Activated T-helper 17 cell treated with anti-CD3 and anti-CD28 coated beads, Interleukin-2, amount 50 U/mL, for 72 hours (primary cell): ENCODE results near the gene AEBP2. TPM values are rescaled to one million over a fixed set of nuclear protein-coding genes. Genes with fewer than 3 reads are reported as not detected.

Experiments
- ATAC-seq: fragments of 150-1000 bp; cut with Tn5 transposase; replicated peaks from 2 replicates; pipeline ENCODE4 v1.10.0; 2021; ENCODE audit warnings: mild to moderate bottlenecking, moderate library complexity
- H3K27ac Mint-ChIP-seq: one replicate; pipeline ENCODE4 v1.8.0; 2022; ENCODE audit warnings: mixed read lengths
- H3K27me3 Mint-ChIP-seq: one replicate; pipeline ENCODE4 v1.8.0; 2022; ENCODE audit warnings: mixed read lengths
- H3K36me3 Mint-ChIP-seq: one replicate; pipeline ENCODE4 v1.8.0; 2022; ENCODE audit warnings: low read depth, mild to moderate bottlenecking, mixed read lengths
- H3K4me1 Mint-ChIP-seq: one replicate; pipeline ENCODE4 v1.8.0; 2022; ENCODE audit warnings: mixed read lengths
- H3K4me3 Mint-ChIP-seq: one replicate; pipeline ENCODE4 v1.8.0; 2022; ENCODE audit warnings: mild to moderate bottlenecking, mixed read lengths
- H3K9me3 Mint-ChIP-seq: one replicate; pipeline ENCODE4 v1.8.0; 2022; ENCODE audit warnings: mixed read lengths
- total RNA-seq, 2 donors: library from RNA; stranded (reverse); gene quantifications; one replicate each; pipeline ENCODE4 v1.2.3, GENCODE V29; 2022

AEBP2 gene
- total RNA-seq, 2 donors from 2014 or later = 65.6 to 82.9 TPM

DNA sequence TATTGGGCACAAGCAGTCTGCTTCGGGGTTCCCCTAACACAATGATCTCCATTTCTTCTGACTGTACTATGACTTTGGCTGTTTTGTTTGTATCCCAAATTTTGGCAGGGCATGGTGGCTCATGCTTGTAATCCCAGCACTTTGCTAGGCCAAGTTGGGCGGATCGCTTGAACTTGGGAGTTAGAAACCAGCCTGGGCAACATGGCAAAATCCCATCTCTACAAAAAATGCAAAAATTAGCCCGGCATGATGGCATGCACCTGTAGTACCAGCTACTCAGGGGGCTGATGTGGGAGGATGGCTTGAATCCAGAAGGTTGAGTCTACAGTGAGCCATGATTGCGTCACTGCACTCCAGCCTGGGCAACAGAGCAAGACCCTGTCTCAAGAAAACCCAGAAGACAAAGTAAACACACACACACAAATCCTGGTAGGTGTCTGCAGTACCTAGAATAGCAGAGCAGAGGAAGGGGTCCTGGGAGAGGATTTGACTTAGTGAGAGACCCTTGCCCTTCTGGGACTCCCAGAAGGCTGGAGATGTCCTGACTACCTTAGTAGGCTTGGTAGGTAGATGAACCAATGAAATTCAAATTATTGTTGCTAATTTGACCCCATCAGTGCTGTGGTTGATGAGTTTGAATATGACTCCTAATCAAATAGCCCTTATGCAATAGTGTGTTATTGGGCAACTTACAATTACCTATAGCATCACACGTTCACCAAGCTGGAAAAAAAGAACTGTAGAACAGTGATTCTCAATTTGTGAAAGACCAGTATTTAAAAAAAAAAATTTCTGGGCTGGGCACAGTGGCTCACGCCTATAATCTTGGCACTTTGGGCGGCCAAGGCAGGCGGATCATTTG is 6.8 kb upstream of the AEBP2 start:
- ATAC-seq = peak; percentile 15
- H3K27me3 Mint-ChIP-seq = no peaks in the 10 kb centered on the region
- no peaks in the 10 kb centered on the region for H3K36me3 Mint-ChIP-seq
- H3K4me1 Mint-ChIP-seq = peaks cover 25% of the 10 kb centered on the region
- H3K4me3 Mint-ChIP-seq = peak overlapping the region; percentile 82
- peak overlapping the region; percentile 100 for H3K27ac Mint-ChIP-seq
- no peaks in the 10 kb centered on the region for H3K9me3 Mint-ChIP-seq

- Mint-ChIP-seq H3K27ac (peak overlapping the region; percentile 72), H3K36me3 (peaks cover 2% of the 10 kb centered on the region), H3K4me3 (peak overlapping the region; percentile 34), H3K27me3 (no peaks in the 10 kb centered on the region), H3K4me1 (peaks cover 20% of the 10 kb centered on the region), H3K9me3 (no peaks in the 10 kb centered on the region)
- ATAC-seq = no peak
Observed at GRCh38 chr12:19434538-19434937, 4.8 kb upstream of the AEBP2 start.

- Mint-ChIP-seq H3K4me1 (peaks cover 20% of the 10 kb centered on the region), H3K27me3 (no peaks in the 10 kb centered on the region), H3K4me3 (no peak overlapping the region), H3K36me3 (peaks cover 16% of the 10 kb centered on the region), H3K9me3 (no peaks in the 10 kb centered on the region), H3K27ac (peak overlapping the region; percentile 46)
- no peak for ATAC-seq
Observed at GRCh38 chr12:19435831-19436497, 3.3 kb upstream of the AEBP2 start.

DNA sequence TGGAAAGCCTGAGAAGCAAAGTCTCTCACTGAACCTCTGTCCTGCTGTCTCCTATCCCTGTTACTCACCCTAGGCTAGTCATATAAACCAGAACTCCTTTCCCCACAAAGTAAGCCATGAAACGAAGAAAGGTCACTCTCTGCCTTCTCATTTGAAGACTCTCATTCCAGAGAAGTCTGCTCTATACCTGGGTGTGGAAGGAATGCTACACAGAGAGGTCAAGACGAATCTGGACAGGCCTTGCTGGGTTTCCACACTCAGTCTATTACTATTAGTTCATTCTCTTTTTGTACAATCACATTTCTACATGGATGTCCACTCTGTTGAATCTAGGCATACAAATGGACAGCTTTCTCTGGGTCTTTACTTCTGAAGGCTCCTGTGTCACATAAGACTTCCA is 2.4 kb upstream of the AEBP2 start:
- Mint-ChIP-seq H3K4me3 (peak overlapping the region; percentile 1), H3K4me1 (peaks cover 19% of the 10 kb centered on the region)
- peak; percentile 8 for ATAC-seq

DNA sequence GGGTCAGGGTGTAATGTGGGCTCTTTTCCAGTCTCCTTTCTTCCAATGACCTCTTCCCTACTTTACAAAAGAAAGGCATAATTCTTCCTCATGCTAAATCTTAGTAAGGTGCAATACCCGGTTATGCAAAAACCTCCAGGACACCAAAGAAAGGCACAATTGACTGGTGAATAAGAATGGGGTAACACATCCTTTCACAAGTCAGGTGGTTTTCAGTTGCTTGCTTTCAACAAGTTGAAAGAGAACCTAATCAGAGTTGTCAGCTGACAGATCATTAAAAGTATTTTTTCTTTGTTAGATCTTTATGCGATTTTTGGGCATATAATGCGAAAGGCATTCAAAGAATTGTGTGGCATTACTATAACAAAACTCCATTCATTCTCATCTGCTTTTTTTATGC is 1.3 kb upstream of the AEBP2 start:
- H3K4me1 Mint-ChIP-seq = peaks cover 15% of the 10 kb centered on the region
- H3K27ac Mint-ChIP-seq = no peak overlapping the region
- H3K36me3 Mint-ChIP-seq = peaks cover 36% of the 10 kb centered on the region
- H3K27me3 Mint-ChIP-seq = no peaks in the 10 kb centered on the region
- peak overlapping the region; percentile 97 for H3K4me3 Mint-ChIP-seq
- no peaks in the 10 kb centered on the region for H3K9me3 Mint-ChIP-seq
- no peak for ATAC-seq

More for the DNA sequence above, 2.4 kb upstream of the AEBP2 start:
- Mint-ChIP-seq H3K27ac (peak overlapping the region; percentile 46), H3K27me3 (no peaks in the 10 kb centered on the region), H3K36me3 (peaks cover 26% of the 10 kb centered on the region), H3K9me3 (no peaks in the 10 kb centered on the region)

GRCh38 chr12:19440019-19440858 is 947 bp downstream of the AEBP2 start:
- ATAC-seq = peak; percentile 46
- peaks cover 56% of the 10 kb centered on the region for H3K36me3 Mint-ChIP-seq
- no peaks in the 10 kb centered on the region for H3K9me3 Mint-ChIP-seq
- H3K27ac Mint-ChIP-seq = peak overlapping the region; percentile 98
- H3K4me3 Mint-ChIP-seq = peak overlapping the region; percentile 97
- peaks cover 25% of the 10 kb centered on the region for H3K4me1 Mint-ChIP-seq
- H3K27me3 Mint-ChIP-seq = no peaks in the 10 kb centered on the region

DNA sequence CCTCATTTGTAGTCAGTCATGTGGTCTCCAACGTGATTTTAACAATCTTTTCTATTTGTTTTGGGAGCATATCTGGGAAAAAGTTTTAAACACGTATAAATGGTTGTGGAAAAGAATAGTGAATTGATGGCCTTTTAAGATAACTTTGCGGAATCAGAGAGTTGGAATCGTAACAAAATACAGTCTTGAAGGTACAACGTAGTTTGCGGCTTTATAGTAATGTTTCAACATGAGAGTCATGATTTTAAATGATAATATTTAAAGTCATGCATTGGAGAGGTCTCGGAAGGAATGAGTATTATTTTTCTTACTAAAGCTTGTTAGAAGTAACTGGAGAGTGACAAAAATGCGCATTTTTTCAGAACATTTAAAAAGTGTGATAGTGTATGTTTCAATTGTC is 1.6 kb downstream of the AEBP2 start:
- peaks cover 62% of the 10 kb centered on the region for H3K36me3 Mint-ChIP-seq
- no peak for ATAC-seq
- peak overlapping the region; percentile 97 for H3K4me3 Mint-ChIP-seq
- peaks cover 28% of the 10 kb centered on the region for H3K4me1 Mint-ChIP-seq
- H3K9me3 Mint-ChIP-seq = no peaks in the 10 kb centered on the region
- peak overlapping the region; percentile 98 for H3K27ac Mint-ChIP-seq
- H3K27me3 Mint-ChIP-seq = no peaks in the 10 kb centered on the region

DNA sequence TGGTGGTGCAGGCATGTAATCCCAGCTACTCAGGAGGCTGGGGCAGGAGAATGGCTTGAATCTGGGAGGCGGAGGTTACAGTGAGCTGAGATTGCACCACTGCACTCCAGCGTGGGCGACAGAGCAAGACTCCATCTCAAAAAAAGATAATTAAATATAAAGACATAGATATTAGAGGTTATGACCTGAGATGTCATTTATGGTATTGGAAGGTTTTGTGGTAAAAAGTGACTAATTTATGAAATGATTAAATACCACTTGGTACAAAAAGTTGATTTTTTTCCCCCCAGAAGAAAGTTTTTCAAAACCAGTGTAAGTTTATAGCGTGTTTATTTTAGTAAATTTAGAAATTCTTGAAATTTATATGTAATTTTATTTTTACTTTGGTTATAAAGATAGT is 4.3 kb downstream of the AEBP2 start:
- no peak for ATAC-seq
- Mint-ChIP-seq H3K4me1 (peaks cover 32% of the 10 kb centered on the region), H3K9me3 (no peaks in the 10 kb centered on the region), H3K4me3 (peak overlapping the region; percentile 97), H3K27me3 (no peaks in the 10 kb centered on the region), H3K36me3 (peaks cover 78% of the 10 kb centered on the region), H3K27ac (no peak overlapping the region)

DNA sequence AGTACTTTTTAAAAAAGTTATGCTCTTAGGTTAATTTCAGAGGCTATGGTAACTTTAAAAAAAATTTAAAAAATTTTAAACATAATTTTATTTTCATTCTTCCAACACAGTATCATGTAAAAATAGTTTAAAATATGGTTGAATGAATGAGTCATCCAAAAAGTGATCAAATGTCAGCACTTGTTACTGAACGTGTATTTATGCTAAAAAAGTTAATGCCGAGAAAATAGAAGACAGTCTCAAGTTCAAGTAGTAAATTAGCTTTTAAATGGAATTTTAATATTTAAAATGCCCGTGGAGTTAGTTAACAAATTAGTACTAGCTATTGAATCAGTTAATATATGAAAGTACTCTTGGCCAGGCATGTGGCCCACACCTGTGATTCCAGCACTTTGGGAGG is 4.8 kb downstream of the AEBP2 start:
- Mint-ChIP-seq H3K9me3 (no peaks in the 10 kb centered on the region), H3K4me1 (peaks cover 34% of the 10 kb centered on the region), H3K4me3 (peak overlapping the region; percentile 56), H3K36me3 (peaks cover 78% of the 10 kb centered on the region), H3K27ac (peak overlapping the region; percentile 63), H3K27me3 (no peaks in the 10 kb centered on the region)
- no peak for ATAC-seq

DNA sequence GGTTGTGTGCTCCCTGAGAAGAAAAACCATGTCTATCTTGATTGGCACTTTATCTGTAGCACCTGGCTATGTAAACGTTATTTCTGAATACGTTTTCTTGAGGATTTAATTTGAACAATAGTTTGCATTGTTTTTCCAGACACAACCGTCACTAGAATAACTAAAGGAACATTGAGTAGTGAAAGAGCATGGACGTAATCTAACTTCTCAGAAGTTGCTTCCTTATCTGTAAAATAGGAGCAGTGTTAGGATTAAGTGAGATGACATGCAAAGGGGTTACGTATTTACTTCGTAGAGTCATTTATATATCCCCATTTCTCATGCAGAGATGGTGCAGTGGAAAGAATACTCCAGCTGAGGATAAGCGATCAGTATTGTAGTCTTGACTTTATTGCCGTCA is 8.1 kb downstream of the AEBP2 start:
- H3K27ac Mint-ChIP-seq = no peak overlapping the region
- peaks cover 57% of the 10 kb centered on the region for H3K36me3 Mint-ChIP-seq
- H3K4me1 Mint-ChIP-seq = peaks cover 48% of the 10 kb centered on the region
- H3K4me3 Mint-ChIP-seq = peak overlapping the region; percentile 19
- ATAC-seq = no peak
- no peaks in the 10 kb centered on the region for H3K9me3 Mint-ChIP-seq
- H3K27me3 Mint-ChIP-seq = no peaks in the 10 kb centered on the region

- H3K27ac Mint-ChIP-seq = no peak overlapping the region
- H3K4me1 Mint-ChIP-seq = peaks cover 52% of the 10 kb centered on the region
- no peak overlapping the region for H3K4me3 Mint-ChIP-seq
- no peak for ATAC-seq
- H3K36me3 Mint-ChIP-seq = peaks cover 55% of the 10 kb centered on the region
- no peaks in the 10 kb centered on the region for H3K27me3 Mint-ChIP-seq
- no peaks in the 10 kb centered on the region for H3K9me3 Mint-ChIP-seq
Observed at GRCh38 chr12:19449814-19450213, 10.5 kb downstream of the AEBP2 start.

DNA sequence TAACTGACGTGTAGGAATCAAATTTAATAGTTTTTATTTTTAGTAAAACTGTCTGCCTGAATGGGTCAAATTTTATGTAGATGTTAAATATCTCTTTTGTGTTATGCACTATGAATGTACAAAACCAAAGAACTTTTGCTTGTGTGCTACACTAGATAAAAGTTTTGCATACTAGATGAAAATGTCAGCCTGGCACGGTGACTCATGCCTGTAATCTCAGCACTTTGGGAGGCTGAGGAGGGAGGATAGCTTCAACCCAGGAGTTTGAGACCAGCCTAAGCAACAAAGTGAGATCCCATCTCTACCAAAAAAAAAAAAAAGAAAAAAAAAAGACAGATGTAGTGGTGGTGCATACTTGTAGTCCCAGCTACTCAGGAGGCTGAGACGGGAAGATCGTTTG is 11.1 kb downstream of the AEBP2 start:
- H3K27ac Mint-ChIP-seq = no peak overlapping the region
- no peaks in the 10 kb centered on the region for H3K27me3 Mint-ChIP-seq
- H3K4me3 Mint-ChIP-seq = no peak overlapping the region
- no peaks in the 10 kb centered on the region for H3K9me3 Mint-ChIP-seq
- H3K36me3 Mint-ChIP-seq = peaks cover 53% of the 10 kb centered on the region
- peak; percentile 44 for ATAC-seq
- peaks cover 50% of the 10 kb centered on the region for H3K4me1 Mint-ChIP-seq

DNA sequence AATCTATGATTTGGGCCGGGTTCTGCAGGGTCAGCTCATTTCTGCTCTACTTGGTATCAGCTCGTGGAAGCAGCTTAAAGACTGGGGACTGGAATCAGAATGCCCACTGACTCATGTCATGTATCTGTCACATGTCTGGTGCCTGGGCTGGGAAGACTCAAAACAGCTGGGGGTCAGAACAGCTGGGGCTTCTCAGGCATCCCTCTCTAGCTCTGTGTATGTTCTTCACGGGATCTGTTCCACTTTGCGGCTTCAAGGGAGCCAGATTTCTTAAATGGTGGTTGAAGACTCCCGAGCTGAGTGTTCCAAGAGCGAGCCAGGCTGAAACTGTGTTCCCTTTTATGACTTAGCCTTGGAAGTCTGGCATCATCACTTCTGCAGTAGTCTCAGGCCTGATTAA is 11.9 kb downstream of the AEBP2 start:
- peaks cover 54% of the 10 kb centered on the region for H3K36me3 Mint-ChIP-seq
- ATAC-seq = peak; percentile 26
- H3K27ac Mint-ChIP-seq = no peak overlapping the region
- H3K4me1 Mint-ChIP-seq = peaks cover 53% of the 10 kb centered on the region
- no peaks in the 10 kb centered on the region for H3K27me3 Mint-ChIP-seq
- H3K9me3 Mint-ChIP-seq = no peaks in the 10 kb centered on the region
- no peak overlapping the region for H3K4me3 Mint-ChIP-seq

GRCh38 chr12:19453961-19454360 is 14.7 kb downstream of the AEBP2 start:
- H3K9me3 Mint-ChIP-seq = no peaks in the 10 kb centered on the region
- ATAC-seq = no peak
- no peaks in the 10 kb centered on the region for H3K27me3 Mint-ChIP-seq
- H3K36me3 Mint-ChIP-seq = peaks cover 46% of the 10 kb centered on the region
- H3K4me3 Mint-ChIP-seq = no peak overlapping the region
- H3K4me1 Mint-ChIP-seq = peaks cover 52% of the 10 kb centered on the region
- no peak overlapping the region for H3K27ac Mint-ChIP-seq
